Upper lobe of left lung (tissue), 6 donors: ENCODE measurements around the gene SOD3. TPM values are rescaled to one million over a fixed set of nuclear protein-coding genes. Genes with fewer than 3 reads are reported as not detected.

Experiments used
- ATAC-seq, 2 donors: fragments of 200-7000 bp; cut with Tn5 transposase; one replicate each; pipeline ENCODE4 v1.9.1; 2022; ENCODE audit warnings: mild to moderate bottlenecking in 2 of 2, moderate library complexity in 2 of 2; ENCODE audit not compliant: low FRiP score in 2 of 2
- DNase-seq, 2 donors: peaks; one replicate each; pipeline ENCODE4 v3.0.0-alpha.2; 2019 to 2020
- H3K27ac ChIP-seq, 4 donors: fragments of 200-600 bp; sonication (generic); one replicate each; pipeline ENCODE4 v1.5.1; 2016 to 2019
- H3K27me3 ChIP-seq, 4 donors: fragments of 200-600 bp; sonication (generic); one replicate each; pipeline ENCODE4 v1.5.1; 2017 to 2019
- H3K36me3 ChIP-seq, 4 donors: fragments of 200-600 bp; sonication (generic); one replicate each; pipeline ENCODE4 v1.5.1; 2016 to 2019
- H3K4me1 ChIP-seq, 4 donors: fragments of 200-600 bp; sonication (generic); one replicate each; pipeline ENCODE4 v1.5.1; 2018 to 2019
- H3K4me3 ChIP-seq, 4 donors: fragments of 200-600 bp; sonication (generic); one replicate each; pipeline ENCODE4 v1.5.1; 2017 to 2019; ENCODE audit warnings: mild to moderate bottlenecking in 2 of 4, moderate library complexity in 1 of 4
- H3K9me3 ChIP-seq, 4 donors: fragments of 200-600 bp; sonication (generic); one replicate each; pipeline ENCODE4 v1.5.1; 2018 to 2019
- EP300 ChIP-seq, 4 donors: sonication (generic); formaldehyde crosslinking; IDR thresholded peaks; one replicate each; pipeline ENCODE4 v1.5.1; 2017; ENCODE audit warnings: antibody characterized with exemption in 4 of 4, control low read depth in 2 of 4
- POLR2A ChIP-seq, 4 donors: fragments of 450-650 bp; IDR thresholded peaks; one replicate each; pipeline ENCODE4 v1.5.1; 2016 to 2017; ENCODE audit warnings: antibody characterized with exemption in 4 of 4, mild to moderate bottlenecking in 2 of 4
- POLR2AphosphoS5 ChIP-seq, 2 donors: sonication (generic); formaldehyde crosslinking; IDR thresholded peaks; one replicate each; pipeline ENCODE4 v1.5.1; 2017; ENCODE audit warnings: antibody characterized with exemption in 2 of 2
- WGBS, 2 donors: methylation state at CpG; one replicate each; pipeline ENCODE4 v1.1.5; 2017 to 2018; 5-methylcytosine and 5-hydroxymethylcytosine counted together
- total RNA-seq, 6 donors: library from RNA; depleted of rRNA in 4 of 6; stranded (reverse); fragments of >200 nt in 4 of 6; gene quantifications; one replicate each; pipeline versions ENCODE4 v1.1.0 to v1.2.1, GENCODE V29; 2016 to 2021
- TF ChIP-seq, protein P1 (sequence below), 6 experiments: fragments of 450-650 bp in 4 of 6; fragments of 200-600 bp in 2 of 6; sonication (generic) in 2 of 6; IDR thresholded peaks; one replicate each; pipeline ENCODE4 v1.5.1; 2016 to 2019; ENCODE audit warnings: antibody characterized with exemption in 6 of 6
- donor health status: DM: no; HTN: no; CAD: no; lungs with moderate emphysema.
- donor health status: DM: no; HTN: yes; CAD: no; lungs with severe emphysema.

The SOD3 gene
- total RNA-seq, 6 donors from 2014 or later = 109 to 484 (median 200) TPM

DNA sequence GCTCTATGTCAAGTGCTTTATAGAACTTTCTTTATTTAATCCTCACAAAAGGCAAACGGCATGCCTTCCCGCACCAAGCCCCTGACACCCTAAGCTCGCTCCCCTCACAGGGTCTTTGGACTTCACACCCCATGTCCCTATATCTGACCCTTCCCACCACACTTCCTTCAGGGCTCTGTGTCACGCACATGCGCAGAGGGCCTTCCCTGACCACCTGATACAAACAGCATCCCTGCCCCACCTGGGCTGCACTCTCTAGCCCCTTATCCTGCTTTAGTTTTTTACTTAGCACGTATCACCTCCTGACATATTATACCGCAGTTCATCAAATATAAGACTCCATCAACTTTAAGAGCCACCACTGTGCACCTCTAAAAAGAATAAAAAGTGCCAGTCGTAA lies 49.8 kb downstream of the SOD3 start:
- 95 to 97% methylated on average over 8 of the region's 8 CpGs for WGBS, 2 donors
- Histone ChIP-seq H3K27ac (no peak overlapping the region), H3K9me3 (no peaks in the 10 kb centered on the region), H3K4me3 (no peak overlapping the region), H3K4me1 (peaks cover 0 to 25% (median 6%) of the 10 kb centered on the region in 4 donors), H3K27me3 (no peaks in the 10 kb centered on the region), H3K36me3 (no peaks in the 10 kb centered on the region)
- TF ChIP-seq POLR2AphosphoS5 (IDR thresholded peaks at IDR 0.05) (no peak), POLR2A (IDR thresholded peaks at IDR 0.05) (no peak), EP300 (IDR thresholded peaks at IDR 0.05) (no peak)
- TF ChIP-seq, protein P1, sequence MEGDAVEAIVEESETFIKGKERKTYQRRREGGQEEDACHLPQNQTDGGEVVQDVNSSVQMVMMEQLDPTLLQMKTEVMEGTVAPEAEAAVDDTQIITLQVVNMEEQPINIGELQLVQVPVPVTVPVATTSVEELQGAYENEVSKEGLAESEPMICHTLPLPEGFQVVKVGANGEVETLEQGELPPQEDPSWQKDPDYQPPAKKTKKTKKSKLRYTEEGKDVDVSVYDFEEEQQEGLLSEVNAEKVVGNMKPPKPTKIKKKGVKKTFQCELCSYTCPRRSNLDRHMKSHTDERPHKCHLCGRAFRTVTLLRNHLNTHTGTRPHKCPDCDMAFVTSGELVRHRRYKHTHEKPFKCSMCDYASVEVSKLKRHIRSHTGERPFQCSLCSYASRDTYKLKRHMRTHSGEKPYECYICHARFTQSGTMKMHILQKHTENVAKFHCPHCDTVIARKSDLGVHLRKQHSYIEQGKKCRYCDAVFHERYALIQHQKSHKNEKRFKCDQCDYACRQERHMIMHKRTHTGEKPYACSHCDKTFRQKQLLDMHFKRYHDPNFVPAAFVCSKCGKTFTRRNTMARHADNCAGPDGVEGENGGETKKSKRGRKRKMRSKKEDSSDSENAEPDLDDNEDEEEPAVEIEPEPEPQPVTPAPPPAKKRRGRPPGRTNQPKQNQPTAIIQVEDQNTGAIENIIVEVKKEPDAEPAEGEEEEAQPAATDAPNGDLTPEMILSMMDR (IDR thresholded peaks at IDR 0.05) = no peak
- no peak for DNase-seq
- ATAC-seq = no peak

DNA sequence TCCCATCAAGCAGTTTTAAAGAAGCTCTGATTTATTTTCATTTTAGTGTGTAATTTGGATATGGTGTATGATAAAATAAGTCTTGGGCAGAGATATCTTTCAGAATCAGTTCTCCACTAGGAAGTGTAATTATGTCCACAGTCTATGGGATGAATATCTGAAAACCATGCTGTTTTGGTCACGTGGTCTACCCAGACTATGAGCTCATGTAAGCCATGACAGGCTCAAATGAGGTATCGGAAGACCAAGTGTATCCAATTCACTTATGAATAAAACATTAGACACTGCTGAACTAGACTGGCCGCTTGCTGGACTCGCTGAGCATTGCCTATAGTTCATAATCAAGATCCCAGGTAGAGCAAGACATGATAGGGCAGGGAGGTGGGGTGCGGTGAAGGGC lies 50.5 kb downstream of the SOD3 start:
- Histone ChIP-seq H3K9me3 (no peaks in the 10 kb centered on the region), H3K27ac (no peak overlapping the region), H3K36me3 (no peaks in the 10 kb centered on the region), H3K4me1 (peaks cover 0 to 18% (median 4%) of the 10 kb centered on the region in 4 donors), H3K27me3 (no peaks in the 10 kb centered on the region), H3K4me3 (no peak overlapping the region)
- WGBS, 2 donors = 94 to 98% methylated on average over 5 of the region's 5 CpGs
- no peak for DNase-seq
- TF ChIP-seq POLR2AphosphoS5 (IDR thresholded peaks at IDR 0.05) = no peak
- TF ChIP-seq, protein P1 (IDR thresholded peaks at IDR 0.05) = no peak
- no peak for TF ChIP-seq EP300 (IDR thresholded peaks at IDR 0.05)
- TF ChIP-seq POLR2A (IDR thresholded peaks at IDR 0.05) = no peak
- no peak for ATAC-seq

DNA sequence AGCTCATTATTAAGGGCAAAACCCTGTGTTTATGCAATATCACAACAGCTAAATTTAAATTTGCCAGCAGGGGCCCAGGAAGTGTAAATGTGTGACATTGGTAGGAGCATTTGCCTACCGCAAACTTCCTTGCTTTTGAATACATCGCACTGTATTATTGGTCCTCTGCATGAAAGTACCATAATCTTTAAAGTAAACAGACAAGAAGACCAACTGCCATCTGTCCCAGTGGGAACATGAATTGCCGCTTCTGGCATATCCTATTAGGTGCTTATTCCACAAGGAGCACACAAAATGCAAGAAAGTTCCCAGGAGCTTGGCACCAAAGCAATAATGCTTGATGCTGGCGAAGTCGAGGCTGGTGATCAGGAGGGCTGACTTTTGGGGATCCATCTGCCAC lies 51.3 kb downstream of the SOD3 start:
- H3K4me3 ChIP-seq = no peak overlapping the region
- ATAC-seq (no peak), DNase-seq (no peak)
- H3K9me3 ChIP-seq = no peaks in the 10 kb centered on the region
- H3K4me1 ChIP-seq = peaks cover 0 to 11% (median under 1%) of the 10 kb centered on the region in 4 donors
- TF ChIP-seq POLR2A (IDR thresholded peaks at IDR 0.05) (no peak), EP300 (IDR thresholded peaks at IDR 0.05) (no peak), POLR2AphosphoS5 (IDR thresholded peaks at IDR 0.05) (no peak)
- TF ChIP-seq, protein P1 (IDR thresholded peaks at IDR 0.05) = no peak
- H3K27me3 ChIP-seq = no peaks in the 10 kb centered on the region
- no peak overlapping the region for H3K27ac ChIP-seq
- 96% methylated on average over 5 of the region's 5 CpGs for WGBS, 2 donors
- no peaks in the 10 kb centered on the region for H3K36me3 ChIP-seq

DNA sequence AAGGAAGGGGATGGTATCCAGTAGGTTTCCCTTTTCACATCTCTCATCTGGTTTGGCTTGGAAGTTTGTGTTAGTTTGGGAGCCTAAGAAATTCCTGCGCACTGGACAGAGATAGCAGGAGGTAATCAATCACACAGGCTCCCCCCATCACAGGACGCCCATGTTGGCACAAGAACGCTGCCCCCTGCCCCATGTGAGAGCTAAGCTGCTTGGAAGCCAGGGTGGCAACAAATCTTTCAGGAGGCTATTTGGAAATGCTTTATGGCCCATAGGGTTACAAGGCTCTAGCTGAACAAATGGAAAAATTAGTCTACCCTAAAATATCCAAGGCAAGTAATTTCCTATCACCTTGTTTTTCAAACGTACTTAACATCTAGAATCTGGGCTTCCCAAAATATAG lies 54.0 kb downstream of the SOD3 start:
- H3K9me3 ChIP-seq = no peaks in the 10 kb centered on the region
- no peaks in the 10 kb centered on the region for H3K27me3 ChIP-seq
- no peak overlapping the region for H3K4me3 ChIP-seq
- H3K4me1 ChIP-seq = peaks cover 0 to 7% (median 2%) of the 10 kb centered on the region in 4 donors
- no peak overlapping the region for H3K27ac ChIP-seq
- no peak for DNase-seq
- H3K36me3 ChIP-seq = no peaks in the 10 kb centered on the region
- ATAC-seq = no peak
- WGBS, 2 donors = 77 to 81% methylated on average over 2 to 4 of the region's 4 CpGs
- TF ChIP-seq, protein P1 (IDR thresholded peaks at IDR 0.05) = no peak
- TF ChIP-seq POLR2AphosphoS5 (IDR thresholded peaks at IDR 0.05) (no peak), EP300 (IDR thresholded peaks at IDR 0.05) (no peak), POLR2A (IDR thresholded peaks at IDR 0.05) (no peak)

DNA sequence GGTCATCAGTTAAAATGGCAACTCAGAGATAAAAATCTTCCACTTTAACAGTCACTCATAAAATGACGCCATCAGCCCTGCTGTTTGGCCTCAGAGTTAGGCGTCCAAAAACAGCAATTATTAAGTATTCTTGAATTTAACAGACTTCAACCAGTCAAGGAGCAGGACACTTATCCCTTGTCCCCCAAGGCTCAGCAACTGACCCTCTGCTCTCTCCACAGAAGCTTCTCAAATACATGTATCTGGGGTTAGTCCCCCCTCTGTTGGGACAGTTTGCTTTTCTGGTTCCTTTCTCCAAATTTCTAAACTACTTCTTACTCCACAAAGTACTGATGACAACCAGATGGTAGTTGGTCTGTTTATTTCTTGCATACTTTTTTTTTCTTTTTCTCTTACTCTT lies 54.4 kb downstream of the SOD3 start:
- DNase-seq = no peak
- Histone ChIP-seq H3K36me3 (no peaks in the 10 kb centered on the region), H3K4me1 (peaks cover 0 to 7% (median 2%) of the 10 kb centered on the region in 4 donors), H3K9me3 (no peaks in the 10 kb centered on the region), H3K27me3 (no peaks in the 10 kb centered on the region), H3K27ac (no peak overlapping the region), H3K4me3 (no peak overlapping the region)
- ATAC-seq = no peak
- 69 to 84% methylated on average over 2 of the region's 2 CpGs for WGBS, 2 donors
- TF ChIP-seq POLR2AphosphoS5 (IDR thresholded peaks at IDR 0.05) (no peak), POLR2A (IDR thresholded peaks at IDR 0.05) (no peak), EP300 (IDR thresholded peaks at IDR 0.05) (no peak)
- TF ChIP-seq, protein P1 (IDR thresholded peaks at IDR 0.05) = no peak
